Measurements from ENCODE around the gene HOXB9. TPM values are rescaled to one million over a fixed set of nuclear protein-coding genes. Genes with fewer than 3 reads are reported as not detected.

HOXB9 gene
- total and polyA plus RNA-seq, 2 donors (not counting 3 experiments of a cell fraction or from before 2014, with no cell fraction given): 0.79 to 1.1 TPM

GRCh38 chr17:48625495-48626244 is 488 bp downstream of the HOXB9 start:
- dilution Hi-C loops (cut with MboI; ENCODE audit: extremely low pct_ligation_motif_present, low sequenced_read_pairs): no loop called here
- Histone ChIP-seq H3K9ac (replicated peaks; ENCODE audit: extremely low read depth, insufficient read depth, low read length) (peak overlapping the region; percentile 38), H3K79me2 (ENCODE audit: control insufficient read depth, insufficient read depth, low read length) (no peaks in the 10 kb centered on the region), H3K4me2 (ENCODE audit: insufficient read depth, low read length) (peak overlapping the region; percentile 82), H2AFZ (ENCODE audit: low read depth, low read length) (peak overlapping the region; percentile 86), H3K27me3 (ENCODE audit: control insufficient read depth in 2 of 2, insufficient read depth in 2 of 2, low read length in 2 of 2) (peaks cover 70 to 96% of the 10 kb centered on the region in 2 experiments), H4K20me1 (replicated peaks; ENCODE audit: control insufficient read depth, extremely low read depth, insufficient read depth, low read length) (no peaks in the 10 kb centered on the region), H3K4me1 (ENCODE audit: control insufficient read depth, extremely low read depth, insufficient read depth, low read length) (peaks cover 13% of the 10 kb centered on the region), H3K9me3 (replicated peaks; ENCODE audit: control insufficient read depth, insufficient read depth, low read length) (no peaks in the 10 kb centered on the region), H3K4me3 (replicated peaks in 1 of 3; ENCODE audit: insufficient read depth in 1 of 3, low read depth in 1 of 3, low read length in 3 of 3) (peak overlapping the region; percentile 40 to 66 (median 64)), H3K27ac (ENCODE audit: insufficient read depth, low read depth, low read length) (no peak overlapping the region), H3K9me1 (replicated peaks; ENCODE audit: control insufficient read depth, extremely low read depth, insufficient read depth, low read length) (no peaks in the 10 kb centered on the region), H3K36me3 (ENCODE audit: control insufficient read depth in 2 of 2, extremely low read depth in 1 of 2, insufficient read depth in 2 of 2, low read length in 2 of 2) (no peaks in the 10 kb centered on the region)
- TF ChIP-seq EZH2 (IDR thresholded peaks at IDR 0.05; ENCODE audit: borderline replicate concordance, low read depth, low read length, severe bottlenecking) (no peak), FOS (IDR thresholded peaks at IDR 0.05; ENCODE audit: borderline replicate concordance, insufficient read depth, low read length) (peak; percentile 11)
- intact Hi-C loops (cut with micrococcal nuclease): loop anchor here (1.0 kb wide), 1 partner anchor 11 kb away; no protein-coding TSS in a partner anchor
- no TSS peak for BruUV-seq (replicated peaks)
- FAIRE-seq: peak; percentile 75
- ChIA-PET CTCF (interaction anchor here (0.7 to 3.2 kb wide), 12 partner anchors 10 to 557 kb away, joined by 3 to 73 read pairs (median 3); no protein-coding TSS in a partner anchor), POLR2A (interaction anchor here (0.6 kb wide), 1 partner anchor 16 kb away, joined by 3 read pairs; no protein-coding TSS in a partner anchor)
- peak; percentile 35 for DNase-seq (ENCODE audit: low read depth, low spot score)

GRCh38 chr17:48624544-48625494 is 1.3 kb downstream of the HOXB9 start:
- dilution Hi-C loops (cut with MboI; ENCODE audit: extremely low pct_ligation_motif_present, low sequenced_read_pairs): no loop called here
- Histone ChIP-seq H3K4me1 (ENCODE audit: control insufficient read depth, extremely low read depth, insufficient read depth, low read length) (peaks cover 13% of the 10 kb centered on the region), H3K36me3 (ENCODE audit: control insufficient read depth in 2 of 2, extremely low read depth in 1 of 2, insufficient read depth in 2 of 2, low read length in 2 of 2) (no peaks in the 10 kb centered on the region), H3K79me2 (ENCODE audit: control insufficient read depth, insufficient read depth, low read length) (no peaks in the 10 kb centered on the region), H3K4me2 (ENCODE audit: insufficient read depth, low read length) (peak overlapping the region; percentile 82), H3K9me1 (replicated peaks; ENCODE audit: control insufficient read depth, extremely low read depth, insufficient read depth, low read length) (no peaks in the 10 kb centered on the region), H3K4me3 (replicated peaks in 1 of 3; ENCODE audit: insufficient read depth in 1 of 3, low read depth in 1 of 3, low read length in 3 of 3) (peak overlapping the region; percentile 40 to 66 (median 64)), H3K9ac (replicated peaks; ENCODE audit: extremely low read depth, insufficient read depth, low read length) (peak overlapping the region; percentile 38), H4K20me1 (replicated peaks; ENCODE audit: control insufficient read depth, extremely low read depth, insufficient read depth, low read length) (no peaks in the 10 kb centered on the region), H3K27me3 (ENCODE audit: control insufficient read depth in 2 of 2, insufficient read depth in 2 of 2, low read length in 2 of 2) (peaks cover 73 to 96% of the 10 kb centered on the region in 2 experiments), H3K27ac (ENCODE audit: insufficient read depth, low read depth, low read length) (no peak overlapping the region), H2AFZ (ENCODE audit: low read depth, low read length) (peak overlapping the region; percentile 86), H3K9me3 (replicated peaks; ENCODE audit: control insufficient read depth, insufficient read depth, low read length) (no peaks in the 10 kb centered on the region)
- intact Hi-C loops (cut with micrococcal nuclease): loop anchor here (1.0 kb wide), 1 partner anchor 11 kb away; no protein-coding TSS in a partner anchor
- ChIA-PET POLR2A (interaction anchor here (0.6 kb wide), 1 partner anchor 15 kb away, joined by 3 read pairs; no protein-coding TSS in a partner anchor), CTCF (interaction anchor here (0.7 to 3.2 kb wide), 12 partner anchors 9 to 556 kb away, joined by 3 to 73 read pairs (median 4); partner anchors contain the start of gene HOXB8)
- no TSS peak for BruUV-seq (replicated peaks)
- DNase-seq (ENCODE audit: low read depth, low spot score) (no peak), FAIRE-seq (no peak)
- TF ChIP-seq EZH2 (IDR thresholded peaks at IDR 0.05; ENCODE audit: borderline replicate concordance, low read depth, low read length, severe bottlenecking): peak; percentile 73
- TF ChIP-seq JUN (IDR thresholded peaks at IDR 0.05; ENCODE audit: borderline replicate concordance, insufficient read depth, insufficient read length, low read depth): no peak

All from endothelial cell of umbilical vein (primary cell).